DND-41 (cell line): ENCODE measurements around the gene PNPLA8.

ENCODE experiments used
- CTCF ChIP-seq: IDR thresholded peaks from 2 replicates; pipeline ENCODE4 v1.5.1; 2012; ENCODE audit warnings: borderline replicate concordance, low read length, moderate library complexity, mild to moderate bottlenecking; ENCODE audit not compliant: poor library complexity, severe bottlenecking; ENCODE audit errors: extremely low read depth
- EZH2 ChIP-seq: IDR thresholded peaks from 3 replicates; pipeline ENCODE4 v1.6.1; 2012; ENCODE audit warnings: borderline replicate concordance, low read depth, mild to moderate bottlenecking, moderate library complexity, low read length, inconsistent platforms; ENCODE audit not compliant: severe bottlenecking

- TF ChIP-seq EZH2 (no peak), CTCF (no peak)
Measured at GRCh38 chr7:108492742-108493141, 33.2 kb downstream of the PNPLA8 start.
